ENCODE results near the gene CCL8. TPM values are rescaled to one million over a fixed set of nuclear protein-coding genes. Genes with fewer than 3 reads are reported as not detected.
"Not testable (repeated sequence)": the region's sequence is repeated elsewhere in the genome, so short reads cannot be mapped to it uniquely, and the experiment has no call there.

CCL8 gene
- total RNA-seq, 1 donor from 2014 or later, result not detected

DNA sequence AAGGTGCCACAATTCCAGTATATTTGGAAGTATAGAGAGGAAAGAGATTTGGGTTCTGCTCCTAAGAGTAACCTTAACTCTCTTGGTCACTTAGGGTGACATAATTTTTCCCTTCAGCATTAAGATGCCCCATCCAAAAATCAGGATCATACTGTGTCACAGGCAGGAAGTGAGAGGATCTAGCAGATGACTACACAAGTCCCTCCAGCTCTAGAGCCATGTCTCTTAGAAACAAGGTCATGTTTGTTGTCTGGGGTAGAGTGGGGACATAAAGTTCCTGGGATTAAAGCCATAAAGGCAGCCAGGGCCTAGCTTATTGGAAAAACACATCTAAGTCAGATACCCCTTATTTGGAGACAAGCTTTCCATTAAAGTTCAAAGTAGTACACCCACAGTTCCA, 2.7 kb downstream of the CCL8 start:
- Mint-ChIP-seq H3K36me3 (ENCODE audit: low read depth) (no peaks in the 10 kb centered on the region), H3K4me1 (no peaks in the 10 kb centered on the region), H3K27ac (no peak overlapping the region), H3K9me3 (peaks cover 11% of the 10 kb centered on the region), H3K4me3 (no peak overlapping the region), H3K27me3 (peaks cover 17% of the 10 kb centered on the region)
- intact Hi-C loops (cut with micrococcal nuclease), result no loop called here
- TF ChIP-seq, protein P1, sequence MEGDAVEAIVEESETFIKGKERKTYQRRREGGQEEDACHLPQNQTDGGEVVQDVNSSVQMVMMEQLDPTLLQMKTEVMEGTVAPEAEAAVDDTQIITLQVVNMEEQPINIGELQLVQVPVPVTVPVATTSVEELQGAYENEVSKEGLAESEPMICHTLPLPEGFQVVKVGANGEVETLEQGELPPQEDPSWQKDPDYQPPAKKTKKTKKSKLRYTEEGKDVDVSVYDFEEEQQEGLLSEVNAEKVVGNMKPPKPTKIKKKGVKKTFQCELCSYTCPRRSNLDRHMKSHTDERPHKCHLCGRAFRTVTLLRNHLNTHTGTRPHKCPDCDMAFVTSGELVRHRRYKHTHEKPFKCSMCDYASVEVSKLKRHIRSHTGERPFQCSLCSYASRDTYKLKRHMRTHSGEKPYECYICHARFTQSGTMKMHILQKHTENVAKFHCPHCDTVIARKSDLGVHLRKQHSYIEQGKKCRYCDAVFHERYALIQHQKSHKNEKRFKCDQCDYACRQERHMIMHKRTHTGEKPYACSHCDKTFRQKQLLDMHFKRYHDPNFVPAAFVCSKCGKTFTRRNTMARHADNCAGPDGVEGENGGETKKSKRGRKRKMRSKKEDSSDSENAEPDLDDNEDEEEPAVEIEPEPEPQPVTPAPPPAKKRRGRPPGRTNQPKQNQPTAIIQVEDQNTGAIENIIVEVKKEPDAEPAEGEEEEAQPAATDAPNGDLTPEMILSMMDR (IDR thresholded peaks at IDR 0.05), result no peak
- ChIA-PET CTCF (no interaction called here), POLR2A (no interaction called here)
- ATAC-seq (ENCODE audit: low read depth) (no peak), DNase-seq (no peak)

- H3K4me1 Mint-ChIP-seq; DNase-seq; ATAC-seq (ENCODE audit: low read depth); H3K36me3 Mint-ChIP-seq (ENCODE audit: low read depth); intact Hi-C loops (cut with micrococcal nuclease); POLR2A ChIA-PET; H3K4me3 Mint-ChIP-seq; CTCF ChIA-PET; H3K27ac Mint-ChIP-seq: not testable (repeated sequence)
- peaks cover 11% of the 10 kb centered on the region for H3K9me3 Mint-ChIP-seq
- H3K27me3 Mint-ChIP-seq, result peaks cover 27% of the 10 kb centered on the region
Measured at GRCh38 chr17:34327580-34327979, 8.3 kb downstream of the CCL8 start.

- Mint-ChIP-seq H3K36me3 (ENCODE audit: low read depth) (no peaks in the 10 kb centered on the region), H3K4me3 (no peak overlapping the region), H3K4me1 (peaks cover 7% of the 10 kb centered on the region), H3K27me3 (peaks cover 46% of the 10 kb centered on the region), H3K9me3 (peaks cover 10% of the 10 kb centered on the region), H3K27ac (no peak overlapping the region)
- intact Hi-C loops (cut with micrococcal nuclease), result no loop called here
- no peak for ATAC-seq (ENCODE audit: low read depth)
- POLR2A ChIA-PET, result interaction anchor here (0.6 kb wide), 1 partner anchor 1264 kb away, joined by 4 read pairs; no protein-coding TSS in a partner anchor
- no peak for DNase-seq
- CTCF ChIA-PET, result no interaction called here
- TF ChIP-seq, protein P1 (IDR thresholded peaks at IDR 0.05), result no peak
Measured at GRCh38 chr17:34337701-34338100, 18.5 kb downstream of the CCL8 start.

DNA sequence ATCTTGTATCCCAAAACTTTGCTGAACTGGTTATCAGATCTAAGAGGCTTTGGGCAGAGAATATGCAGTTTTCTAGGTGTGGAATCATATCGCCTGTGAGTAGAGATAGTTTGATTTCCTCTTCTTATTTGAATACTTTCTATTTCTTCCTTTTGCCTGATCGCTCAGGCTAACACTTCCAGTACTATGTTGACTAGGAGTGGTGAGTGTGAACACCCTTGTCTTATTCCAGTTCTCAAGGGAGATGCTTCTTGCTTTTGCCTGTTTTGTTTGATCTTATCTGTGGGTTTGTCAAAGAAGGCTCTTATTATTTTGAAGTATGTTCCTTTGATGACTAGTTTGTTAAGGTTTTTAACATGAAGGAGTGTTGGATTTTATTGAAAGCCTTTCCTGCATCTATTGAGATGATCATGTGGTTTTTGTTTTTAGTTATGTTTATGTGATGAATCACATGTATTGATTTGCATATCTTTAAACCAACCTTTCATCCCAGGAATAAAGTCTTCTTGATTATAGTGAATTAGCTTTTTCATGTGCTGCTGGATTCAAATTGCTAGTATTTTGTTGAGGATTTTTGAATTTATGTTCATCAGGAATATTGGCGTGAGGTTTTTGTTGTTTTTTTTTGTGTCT, 20.0 kb downstream of the CCL8 start:
- Mint-ChIP-seq H3K27ac (no peak overlapping the region), H3K4me1 (peaks cover 7% of the 10 kb centered on the region), H3K9me3 (peaks cover 10% of the 10 kb centered on the region), H3K27me3 (peaks cover 49% of the 10 kb centered on the region), H3K4me3 (no peak overlapping the region), H3K36me3 (ENCODE audit: low read depth) (no peaks in the 10 kb centered on the region)
- no peak for DNase-seq
- no peak for ATAC-seq (ENCODE audit: low read depth)
- intact Hi-C loops (cut with micrococcal nuclease), result no loop called here
- ChIA-PET CTCF (interaction anchor here (1.1 kb wide), 1 partner anchor 19 kb away, joined by 3 read pairs; no protein-coding TSS in a partner anchor), POLR2A (no interaction called here)
- TF ChIP-seq, protein P1 (IDR thresholded peaks at IDR 0.05), result no peak

- ChIA-PET POLR2A (no interaction called here), CTCF (no interaction called here)
- Mint-ChIP-seq H3K27me3 (peaks cover 45% of the 10 kb centered on the region), H3K36me3 (ENCODE audit: low read depth) (no peaks in the 10 kb centered on the region), H3K27ac (no peak overlapping the region), H3K9me3 (no peaks in the 10 kb centered on the region), H3K4me3 (no peak overlapping the region), H3K4me1 (peaks cover 7% of the 10 kb centered on the region)
- TF ChIP-seq, protein P1 (IDR thresholded peaks at IDR 0.05), result no peak
- ATAC-seq (ENCODE audit: low read depth), result no peak
- DNase-seq, result no peak
- intact Hi-C loops (cut with micrococcal nuclease), result no loop called here
Measured at GRCh38 chr17:34341916-34342315, 22.7 kb downstream of the CCL8 start.

GRCh38 chr17:34347063-34347462, 27.8 kb downstream of the CCL8 start:
- no peaks in the 10 kb centered on the region for H3K36me3 Mint-ChIP-seq (ENCODE audit: low read depth)
- ATAC-seq (ENCODE audit: low read depth) (no peak), DNase-seq (no peak)
- TF ChIP-seq, protein P1 (IDR thresholded peaks at IDR 0.05), result no peak
- CTCF ChIA-PET, result no interaction called here
- intact Hi-C loops (cut with micrococcal nuclease), result no loop called here
- no peaks in the 10 kb centered on the region for H3K4me1 Mint-ChIP-seq
- H3K27ac Mint-ChIP-seq, result no peak overlapping the region
- no peaks in the 10 kb centered on the region for H3K9me3 Mint-ChIP-seq
- H3K4me3 Mint-ChIP-seq, result no peak overlapping the region
- H3K27me3 Mint-ChIP-seq, result peaks cover 30% of the 10 kb centered on the region
- POLR2A ChIA-PET, result no interaction called here
